ENCODE results near the gene RPS19.
A peak's percentile ranks its signal among the peaks of the same experiment; 100 is the strongest.

RPS19 gene

DNA sequence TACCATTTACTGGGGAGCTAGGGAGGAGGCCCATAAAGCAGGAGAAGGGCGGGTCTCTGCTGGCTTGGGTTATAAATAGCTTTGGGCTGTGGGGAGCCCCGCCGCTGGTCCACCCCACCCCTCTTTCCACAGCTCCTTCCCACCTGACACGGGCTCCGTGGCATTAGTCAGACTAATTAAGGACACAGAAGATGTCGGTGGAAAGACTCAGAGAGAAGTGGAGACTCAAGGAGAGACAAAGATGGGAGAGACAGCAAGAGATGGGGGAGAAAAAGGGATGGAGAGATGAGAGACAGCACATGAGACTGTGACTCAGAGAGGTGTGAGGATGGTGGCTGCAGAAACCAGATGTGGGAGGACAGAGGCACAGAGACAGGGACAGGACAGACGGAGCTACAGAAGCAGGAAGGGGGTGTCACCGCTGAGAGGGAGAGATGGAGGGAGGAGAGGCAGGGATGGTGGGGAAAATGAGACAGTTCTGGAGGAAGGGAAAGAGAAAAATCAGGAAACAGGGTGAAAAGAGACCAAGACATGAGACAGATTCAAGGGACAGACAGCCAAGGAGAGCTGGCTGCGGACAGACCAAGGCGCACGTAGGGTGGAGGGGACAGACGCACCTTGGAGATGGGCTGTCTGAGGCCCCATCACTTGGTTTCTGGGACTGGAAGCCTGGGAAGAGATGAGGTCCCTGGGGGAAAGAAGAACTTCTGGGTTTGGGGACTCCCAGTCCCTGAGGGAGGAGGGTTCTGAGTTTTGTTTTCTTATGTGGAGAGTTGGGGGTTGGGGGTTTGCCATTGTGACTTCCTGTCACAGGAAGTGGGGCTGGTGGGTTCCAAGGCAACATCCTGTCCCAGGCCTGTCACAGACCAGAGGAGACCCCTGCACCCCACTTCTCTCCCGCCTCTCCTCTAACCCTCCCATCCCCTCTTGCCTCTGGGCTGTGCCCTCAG lies 27.0 kb downstream of the RPS19 start:
- TF ChIP-seq, protein P1, sequence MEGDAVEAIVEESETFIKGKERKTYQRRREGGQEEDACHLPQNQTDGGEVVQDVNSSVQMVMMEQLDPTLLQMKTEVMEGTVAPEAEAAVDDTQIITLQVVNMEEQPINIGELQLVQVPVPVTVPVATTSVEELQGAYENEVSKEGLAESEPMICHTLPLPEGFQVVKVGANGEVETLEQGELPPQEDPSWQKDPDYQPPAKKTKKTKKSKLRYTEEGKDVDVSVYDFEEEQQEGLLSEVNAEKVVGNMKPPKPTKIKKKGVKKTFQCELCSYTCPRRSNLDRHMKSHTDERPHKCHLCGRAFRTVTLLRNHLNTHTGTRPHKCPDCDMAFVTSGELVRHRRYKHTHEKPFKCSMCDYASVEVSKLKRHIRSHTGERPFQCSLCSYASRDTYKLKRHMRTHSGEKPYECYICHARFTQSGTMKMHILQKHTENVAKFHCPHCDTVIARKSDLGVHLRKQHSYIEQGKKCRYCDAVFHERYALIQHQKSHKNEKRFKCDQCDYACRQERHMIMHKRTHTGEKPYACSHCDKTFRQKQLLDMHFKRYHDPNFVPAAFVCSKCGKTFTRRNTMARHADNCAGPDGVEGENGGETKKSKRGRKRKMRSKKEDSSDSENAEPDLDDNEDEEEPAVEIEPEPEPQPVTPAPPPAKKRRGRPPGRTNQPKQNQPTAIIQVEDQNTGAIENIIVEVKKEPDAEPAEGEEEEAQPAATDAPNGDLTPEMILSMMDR (conservative IDR thresholded peaks at IDR 0.05; ENCODE audit: low read depth, low read length) = no peak
- DNase-seq (ENCODE audit: low read depth) = no peak
- H3K4me3 ChIP-seq (ENCODE audit: low read depth, low read length) = no peak overlapping the region

DNA sequence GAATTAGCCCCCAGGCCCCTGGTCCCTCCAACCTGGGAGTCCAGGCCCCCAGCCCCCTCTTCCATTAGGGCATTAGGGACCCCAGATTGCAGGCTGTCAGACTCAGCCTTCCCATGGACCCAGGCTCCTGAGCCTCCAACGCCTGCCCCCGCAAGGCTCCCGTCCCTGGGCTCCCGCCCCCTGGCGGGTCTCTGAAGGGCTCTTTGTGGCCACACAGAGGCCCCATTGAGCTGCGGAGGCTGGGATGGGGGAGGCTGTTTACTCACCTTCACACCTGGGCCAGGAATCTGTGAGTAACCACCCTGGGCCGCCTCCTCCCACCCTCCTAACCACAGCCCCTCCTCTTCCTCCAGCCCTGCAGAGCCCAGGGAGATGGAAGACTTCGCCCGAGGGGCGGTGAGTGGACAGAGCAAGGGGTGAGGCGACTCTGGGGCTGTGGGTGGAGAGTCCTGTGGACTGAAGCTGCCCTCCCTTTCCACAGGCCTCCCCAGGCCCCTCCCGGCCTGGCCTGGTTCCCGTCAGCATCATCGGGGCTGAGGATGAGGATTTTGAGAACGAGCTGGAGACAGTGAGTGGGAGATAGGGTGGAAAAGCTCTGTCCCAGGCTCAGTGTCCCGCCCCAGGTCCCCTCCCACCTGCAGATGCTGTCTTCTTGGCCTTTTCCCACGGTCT lies 27.8 kb downstream of the RPS19 start:
- DNase-seq (ENCODE audit: low read depth) = peak; percentile 40
- H3K4me3 ChIP-seq (ENCODE audit: low read depth, low read length) = no peak overlapping the region
- TF ChIP-seq, protein P1 (conservative IDR thresholded peaks at IDR 0.05; ENCODE audit: low read depth, low read length) = no peak

DNA sequence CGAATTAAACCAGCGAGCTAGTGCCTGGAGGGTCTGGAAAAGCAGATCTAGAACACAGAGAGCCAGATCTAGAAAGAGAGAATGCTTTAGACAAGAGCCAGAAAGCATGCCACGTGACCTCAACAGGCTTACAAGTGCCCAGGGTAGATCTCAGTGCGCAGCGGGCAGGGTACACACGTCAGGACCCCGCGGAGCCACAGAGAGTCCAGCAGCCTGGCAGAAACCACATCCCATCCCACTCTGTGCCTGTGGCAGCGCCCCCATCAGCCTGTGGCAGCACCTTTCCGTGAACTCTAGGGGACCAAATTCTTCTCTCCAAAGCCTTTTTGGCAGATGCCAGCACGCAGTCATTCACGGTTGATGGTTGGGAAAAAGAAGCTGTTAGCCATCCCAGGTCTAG lies 28.9 kb downstream of the RPS19 start:
- DNase-seq (ENCODE audit: low read depth) = no peak
- TF ChIP-seq, protein P1 (conservative IDR thresholded peaks at IDR 0.05; ENCODE audit: low read depth, low read length) = no peak
- no peak overlapping the region for H3K4me3 ChIP-seq (ENCODE audit: low read depth, low read length)

DNA sequence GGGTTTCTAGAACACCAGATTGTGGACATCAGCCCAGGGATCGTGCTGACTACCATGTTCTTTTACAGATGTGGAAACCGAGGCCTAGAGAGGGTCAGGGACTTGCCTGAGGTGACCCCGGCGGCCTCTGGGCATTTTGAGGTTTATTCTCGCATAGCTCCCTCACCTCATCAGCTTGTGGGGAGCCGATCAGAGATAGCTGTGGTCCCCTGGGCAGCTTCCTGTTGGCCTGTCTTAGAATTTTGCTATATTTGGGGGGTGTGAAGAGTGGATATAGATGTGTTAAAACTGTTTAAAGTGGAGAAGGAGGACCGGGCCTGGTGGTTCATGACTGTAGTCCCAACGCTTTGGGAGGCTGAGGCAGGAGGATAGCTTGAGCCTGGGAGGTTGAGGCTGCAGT lies 29.8 kb downstream of the RPS19 start:
- TF ChIP-seq, protein P1 (conservative IDR thresholded peaks at IDR 0.05; ENCODE audit: low read depth, low read length) = no peak
- no peak for DNase-seq (ENCODE audit: low read depth)
- H3K4me3 ChIP-seq (ENCODE audit: low read depth, low read length) = no peak overlapping the region

DNA sequence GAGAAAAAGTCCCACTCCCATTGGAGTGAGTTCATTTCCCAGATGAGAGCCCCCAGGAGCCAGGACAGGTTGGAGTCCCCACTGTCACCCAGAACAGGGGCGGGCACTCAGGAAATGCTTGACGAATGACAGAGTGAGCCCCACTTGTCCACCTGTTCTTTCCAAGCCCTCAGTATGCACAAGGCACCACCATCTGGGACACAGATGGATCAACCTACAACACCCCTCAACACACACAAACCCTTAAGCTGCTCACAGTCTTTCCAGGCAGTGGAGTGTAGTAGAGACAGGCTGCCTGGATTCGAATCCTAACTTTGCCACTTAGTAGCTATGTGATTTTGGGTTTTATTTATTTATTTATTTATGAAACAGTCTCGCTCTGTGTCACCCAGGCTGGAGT lies 30.9 kb downstream of the RPS19 start:
- TF ChIP-seq, protein P1 (conservative IDR thresholded peaks at IDR 0.05; ENCODE audit: low read depth, low read length) = no peak
- H3K4me3 ChIP-seq (ENCODE audit: low read depth, low read length) = no peak overlapping the region
- no peak for DNase-seq (ENCODE audit: low read depth)

DNA sequence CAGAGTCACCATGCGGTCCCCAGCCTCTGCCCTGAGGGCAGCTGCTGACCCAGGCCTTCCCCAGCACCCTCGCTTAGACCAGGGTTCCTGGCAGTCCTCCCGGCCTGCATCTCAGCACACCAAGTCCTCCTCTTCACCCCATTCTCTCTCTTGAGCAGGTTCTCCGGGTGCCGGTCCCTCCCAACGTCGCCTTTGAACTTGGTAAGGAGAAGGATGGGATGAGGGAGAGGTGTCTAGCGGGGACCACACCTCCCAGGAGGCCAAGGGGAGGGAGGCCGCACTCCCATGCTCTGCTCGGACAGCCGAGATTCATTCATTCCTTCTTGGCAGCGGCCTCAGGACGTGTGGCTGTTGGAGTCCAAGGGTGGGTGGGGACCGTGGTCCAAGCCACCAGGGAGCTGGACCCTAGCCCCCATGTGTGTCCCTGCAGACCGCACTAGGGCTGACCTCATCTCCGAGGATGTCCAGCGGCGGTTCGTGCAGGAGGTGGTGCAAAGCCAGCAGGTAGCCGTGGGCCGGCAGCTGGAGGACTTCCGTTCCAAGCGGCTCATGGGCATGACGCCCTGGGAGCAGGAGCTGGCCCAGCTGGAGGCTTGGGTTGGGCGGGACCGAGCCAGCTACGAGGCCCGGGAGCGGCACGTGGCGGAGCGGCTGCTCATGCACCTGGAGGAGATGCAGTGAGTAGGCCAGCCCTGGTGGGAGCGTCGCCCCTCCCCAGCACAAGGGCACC lies 32.3 kb downstream of the RPS19 start:
- TF ChIP-seq, protein P1 (conservative IDR thresholded peaks at IDR 0.05; ENCODE audit: low read depth, low read length) = no peak
- no peak overlapping the region for H3K4me3 ChIP-seq (ENCODE audit: low read depth, low read length)
- no peak for DNase-seq (ENCODE audit: low read depth)
